Measurements from ENCODE around the gene FXYD3.

- TF ChIP-seq CTCF (conservative IDR thresholded peaks at IDR 0.05; ENCODE audit: low read length) (no peak), EZH2phosphoT487 (IDR thresholded peaks at IDR 0.05; ENCODE audit: borderline replicate concordance, low read depth, low read length) (no peak)
Observed at GRCh38 chr19:35069696-35070095, 45.9 kb upstream of the FXYD3 start.

Measured in OCI-LY7 (cell line).